PC-9 (cell line): ENCODE data around the gene PDE7B. TPM values are rescaled to one million over a fixed set of nuclear protein-coding genes. Genes with fewer than 3 reads are reported as not detected.
A peak's percentile ranks its signal among the peaks of the same experiment; 100 is the strongest.

Source experiments
- BruUV-seq: library from RNA; stranded (reverse); fragments of 400-500 nt; replicated peaks from 2 replicates; lab custom pipeline; 2021; lab: Mats Ljungman, UMichigan
- CTCF ChIA-PET: fragments of 300-600 bp; sonication (Branson Sonifier 250); formaldehyde crosslinking; loops from one replicate; lab custom pipeline; 2022; ENCODE audit warnings: antibody characterized with exemption; lab: Charles Lee
- POLR2A ChIA-PET: fragments of 300-600 bp; sonication (Branson Sonifier 250); formaldehyde crosslinking; loops from one replicate; lab custom pipeline; 2022; ENCODE audit warnings: antibody characterized with exemption; ENCODE audit not compliant: unreplicated experiment; lab: Charles Lee
- DNase-seq, 2 experiments: peaks; one replicate each; pipeline versions ENCODE4 v3.0.0 to v3.0.0-alpha.2; 2015 to 2022; ENCODE audit warnings: mixed read lengths in 1 of 2
- H2AFZ ChIP-seq: fragments of 200-600 bp; sonication (generic); 2 replicates; pipeline ENCODE4 v1.8.1; 2017; ENCODE audit warnings: antibody characterized with exemption
- H3F3A ChIP-seq: fragments of 200-600 bp; sonication (generic); 2 replicates; pipeline ENCODE4 v1.8.1; 2017; ENCODE audit warnings: antibody characterized with exemption, mild to moderate bottlenecking, low read depth; ENCODE audit not compliant: insufficient read depth
- H3K27ac ChIP-seq: fragments of 200-600 bp; sonication (generic); 2 replicates; pipeline ENCODE4 v1.6.1; 2016; ENCODE audit warnings: mixed run types
- H3K27me3 ChIP-seq: fragments of 200-600 bp; sonication (generic); 2 replicates; pipeline ENCODE4 v1.6.1; 2016; ENCODE audit warnings: low read depth, mixed run types; ENCODE audit not compliant: insufficient read depth
- H3K36me3 ChIP-seq: fragments of 200-600 bp; sonication (generic); 2 replicates; pipeline ENCODE4 v1.6.1; 2016; ENCODE audit warnings: low read depth, mixed run types
- H3K4me1 ChIP-seq: fragments of 200-600 bp; sonication (generic); replicated peaks from 2 replicates; pipeline ENCODE4 v1.6.1; 2016; ENCODE audit warnings: mixed run types; ENCODE audit not compliant: insufficient read depth
- H3K4me2 ChIP-seq: fragments of 200-600 bp; sonication (generic); 2 replicates; pipeline ENCODE4 v1.6.1; 2017; ENCODE audit warnings: mixed run types
- H3K4me3 ChIP-seq: fragments of 200-600 bp; sonication (generic); 2 replicates; pipeline ENCODE4 v1.6.1; 2016; ENCODE audit warnings: mixed run types
- H3K79me2 ChIP-seq: fragments of 200-600 bp; sonication (generic); 2 replicates; pipeline ENCODE4 v1.6.1; 2017; ENCODE audit warnings: low read depth, mixed run types
- H3K9me2 ChIP-seq: fragments of 200-600 bp; sonication (generic); 2 replicates; pipeline ENCODE4 v1.8.1; 2017; ENCODE audit warnings: mild to moderate bottlenecking; ENCODE audit not compliant: insufficient read depth
- H3K9me3 ChIP-seq: fragments of 200-600 bp; sonication (generic); 2 replicates; pipeline ENCODE4 v1.8.1; 2016; ENCODE audit warnings: low read depth; ENCODE audit not compliant: insufficient read depth
- H4K20me1 ChIP-seq: fragments of 200-600 bp; sonication (generic); 2 replicates; pipeline ENCODE4 v1.8.1; 2017; ENCODE audit not compliant: insufficient read depth
- EZH2 ChIP-seq: fragments of 200-600 bp; sonication (generic); IDR thresholded peaks from 2 replicates; pipeline ENCODE4 v1.8.0; 2017; ENCODE audit warnings: antibody characterized with exemption, low read depth
- intact Hi-C: fragments of 100-400 bp; cut with micrococcal nuclease; formaldehyde crosslinking; loops from one replicate; pipeline ENCODE4 v1.10.0; 2022; ENCODE audit not compliant: unreplicated experiment
- total RNA-seq: library from RNA; stranded (reverse); gene quantifications from 2 replicates; pipeline ENCODE4 v1.2.3, GENCODE V29; 2021
- TF ChIP-seq, protein P1 (sequence below): fragments of 200-600 bp; sonication (generic); conservative IDR thresholded peaks from 2 replicates; pipeline ENCODE4 v1.6.1; 2017; ENCODE audit warnings: mixed run types, antibody characterized with exemption, mild to moderate bottlenecking, moderate library complexity

The PDE7B gene
- total RNA-seq, 1 experiment from 2014 or later, result 0.31 TPM

DNA sequence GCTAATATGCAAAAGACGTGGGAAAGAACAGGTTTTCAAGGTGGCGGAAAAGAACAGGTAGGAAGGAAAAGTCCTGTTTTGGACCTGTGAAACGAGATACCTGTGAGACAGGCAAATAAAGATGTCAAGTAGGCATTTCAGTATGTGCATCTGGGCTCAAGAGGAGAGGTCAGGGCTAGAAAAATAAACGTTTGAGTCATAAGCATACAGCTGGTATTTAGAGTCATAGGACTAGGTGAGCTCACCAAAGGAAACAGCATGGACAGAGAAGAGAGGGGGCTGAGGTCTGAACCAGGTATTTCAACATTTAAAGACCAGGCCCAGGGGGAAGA lies 383.7 kb downstream of the PDE7B start:
- H3K4me2 ChIP-seq, result no peak overlapping the region
- H3F3A ChIP-seq, result no peaks in the 10 kb centered on the region; the same call in 1 of the 2 replicates
- ChIA-PET CTCF (no interaction called here), POLR2A (no interaction called here)
- TF ChIP-seq, protein P1, sequence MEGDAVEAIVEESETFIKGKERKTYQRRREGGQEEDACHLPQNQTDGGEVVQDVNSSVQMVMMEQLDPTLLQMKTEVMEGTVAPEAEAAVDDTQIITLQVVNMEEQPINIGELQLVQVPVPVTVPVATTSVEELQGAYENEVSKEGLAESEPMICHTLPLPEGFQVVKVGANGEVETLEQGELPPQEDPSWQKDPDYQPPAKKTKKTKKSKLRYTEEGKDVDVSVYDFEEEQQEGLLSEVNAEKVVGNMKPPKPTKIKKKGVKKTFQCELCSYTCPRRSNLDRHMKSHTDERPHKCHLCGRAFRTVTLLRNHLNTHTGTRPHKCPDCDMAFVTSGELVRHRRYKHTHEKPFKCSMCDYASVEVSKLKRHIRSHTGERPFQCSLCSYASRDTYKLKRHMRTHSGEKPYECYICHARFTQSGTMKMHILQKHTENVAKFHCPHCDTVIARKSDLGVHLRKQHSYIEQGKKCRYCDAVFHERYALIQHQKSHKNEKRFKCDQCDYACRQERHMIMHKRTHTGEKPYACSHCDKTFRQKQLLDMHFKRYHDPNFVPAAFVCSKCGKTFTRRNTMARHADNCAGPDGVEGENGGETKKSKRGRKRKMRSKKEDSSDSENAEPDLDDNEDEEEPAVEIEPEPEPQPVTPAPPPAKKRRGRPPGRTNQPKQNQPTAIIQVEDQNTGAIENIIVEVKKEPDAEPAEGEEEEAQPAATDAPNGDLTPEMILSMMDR, result no peak
- TF ChIP-seq EZH2, result no peak
- H3K9me2 ChIP-seq, result no peaks in the 10 kb centered on the region
- DNase-seq, result peak in 1 of 2 experiments; percentile 67
- H4K20me1 ChIP-seq, result no peaks in the 10 kb centered on the region
- H3K27ac ChIP-seq, result no peak overlapping the region
- H3K9me3 ChIP-seq, result no peaks in the 10 kb centered on the region
- H3K27me3 ChIP-seq, result no peaks in the 10 kb centered on the region
- H3K36me3 ChIP-seq, result peaks cover 4% of the 10 kb centered on the region; the same call in 1 of the 2 replicates
- H3K79me2 ChIP-seq, result no peaks in the 10 kb centered on the region
- intact Hi-C loops, result no loop called here
- no peak overlapping the region for H2AFZ ChIP-seq
- no TSS peak for BruUV-seq
- H3K4me3 ChIP-seq, result no peak overlapping the region
- H3K4me1 ChIP-seq, result no peaks in the 10 kb centered on the region

DNA sequence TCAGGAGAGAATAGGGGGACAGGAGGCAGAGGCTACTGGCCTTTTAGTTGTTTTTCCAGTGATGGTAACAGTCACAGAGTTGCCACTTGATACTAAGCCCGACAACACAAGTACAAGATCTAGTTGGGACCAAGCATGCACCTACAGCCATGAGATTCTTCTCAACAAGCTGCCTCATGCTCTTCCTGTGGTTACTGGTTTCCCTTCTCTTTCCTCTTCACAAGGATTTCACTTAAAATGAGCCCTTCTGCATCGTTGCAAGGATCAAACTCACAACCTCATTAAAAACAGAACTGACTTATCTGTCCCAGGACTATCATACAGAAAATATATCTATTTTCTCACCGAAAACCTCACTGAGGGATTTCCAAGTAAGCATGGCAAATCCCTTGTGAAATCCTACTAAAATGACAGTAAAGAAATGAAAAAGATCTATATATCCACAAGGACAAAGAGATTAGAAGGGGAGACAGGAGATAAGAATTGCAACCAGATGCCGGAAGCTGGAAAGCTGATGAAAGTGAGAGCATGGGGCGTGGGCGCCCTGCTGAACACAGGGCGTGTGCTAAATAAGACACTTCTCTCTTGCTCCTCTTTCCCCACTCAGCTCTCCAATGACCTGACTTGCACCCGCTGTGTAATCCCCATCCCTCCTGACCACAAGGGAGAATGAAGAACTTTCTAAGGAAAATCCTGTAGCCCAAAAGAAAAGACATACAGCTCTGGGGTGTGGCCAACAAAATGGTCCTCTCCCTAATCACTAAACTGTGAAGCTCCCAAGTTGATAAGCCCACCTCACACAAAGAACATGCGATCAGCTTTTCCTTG lies 385.2 kb downstream of the PDE7B start:
- no peaks in the 10 kb centered on the region; the same call in 1 of the 2 replicates for H3F3A ChIP-seq
- no peak overlapping the region for H3K27ac ChIP-seq
- TF ChIP-seq, protein P1, result no peak
- no peak for TF ChIP-seq EZH2
- peaks cover 11% of the 10 kb centered on the region; the same call in 1 of the 2 replicates for H3K36me3 ChIP-seq
- ChIA-PET POLR2A (no interaction called here), CTCF (no interaction called here)
- H3K4me3 ChIP-seq, result no peak overlapping the region
- H4K20me1 ChIP-seq, result no peaks in the 10 kb centered on the region
- H3K79me2 ChIP-seq, result no peaks in the 10 kb centered on the region
- no TSS peak for BruUV-seq
- H3K9me2 ChIP-seq, result no peaks in the 10 kb centered on the region
- H3K27me3 ChIP-seq, result no peaks in the 10 kb centered on the region
- intact Hi-C loops, result no loop called here
- no peaks in the 10 kb centered on the region for H3K9me3 ChIP-seq
- DNase-seq, result no peak
- no peak overlapping the region for H2AFZ ChIP-seq
- no peak overlapping the region for H3K4me2 ChIP-seq
- no peaks in the 10 kb centered on the region for H3K4me1 ChIP-seq

DNA sequence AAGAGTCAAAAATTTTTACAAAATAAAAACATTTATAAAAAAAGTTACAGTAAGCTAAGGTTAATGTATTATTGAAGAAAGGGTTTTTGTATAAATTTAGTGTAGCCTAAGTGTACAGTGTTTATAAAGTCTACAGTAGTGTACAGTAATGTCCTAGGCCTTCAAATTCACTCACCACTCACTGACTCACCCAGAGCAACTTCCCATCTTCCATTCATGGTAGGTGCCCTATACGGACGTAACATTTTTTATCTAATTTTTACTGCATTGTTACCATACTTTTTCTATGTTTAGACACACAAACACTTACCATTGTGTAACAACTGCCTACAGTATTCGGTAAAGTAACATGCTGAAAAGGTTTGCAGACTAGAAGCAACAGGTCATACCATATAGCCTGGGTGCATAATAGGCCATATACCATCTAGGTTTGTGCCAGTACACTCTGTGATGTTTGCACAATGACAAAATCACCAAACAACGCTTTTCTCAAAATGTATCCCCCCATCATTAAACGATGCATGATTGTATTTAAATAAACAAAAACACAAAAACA lies 392.6 kb downstream of the PDE7B start:
- no peak overlapping the region for H3K4me2 ChIP-seq
- no TSS peak for BruUV-seq
- POLR2A ChIA-PET, result no interaction called here

More for the DNA sequence above, 392.6 kb downstream of the PDE7B start:
- Histone ChIP-seq H3F3A (no peaks in the 10 kb centered on the region), H3K27ac (no peak overlapping the region), H3K79me2 (peaks cover 21% of the 10 kb centered on the region), H3K4me3 (no peak overlapping the region), H3K9me3 (no peaks in the 10 kb centered on the region), H3K36me3 (peaks cover 36% of the 10 kb centered on the region), H2AFZ (no peak overlapping the region), H4K20me1 (no peaks in the 10 kb centered on the region), H3K4me1 (peaks cover 8% of the 10 kb centered on the region), H3K9me2 (no peaks in the 10 kb centered on the region), H3K27me3 (no peaks in the 10 kb centered on the region)
- intact Hi-C loops, result no loop called here
- DNase-seq, result no peak
- CTCF ChIA-PET, result no interaction called here
- TF ChIP-seq, protein P1, result no peak
- no peak for TF ChIP-seq EZH2
